Cardiac fibroblast (primary cell): ENCODE measurements around the gene LNX2.

Source experiments
- DNase-seq, 2 donors: peaks; one replicate each; pipeline versions ENCODE4 v3.0.0 to v3.0.0-alpha.2; 2010; ENCODE audit warnings: low read depth in 2 of 2
- H3K4me3 ChIP-seq, 2 donors: replicated peaks in 1 of 2; 1 replicate in 1 of 2; 2 replicates in 1 of 2; pipeline ENCODE4 v1.5.1; 2011; ENCODE audit warnings: low read depth in 2 of 2, low read length in 2 of 2, mild to moderate bottlenecking in 2 of 2, moderate library complexity in 1 of 2
- CTCF ChIP-seq: IDR thresholded peaks from one replicate; pipeline ENCODE4 v1.5.1; 2011; ENCODE audit warnings: low read depth, mild to moderate bottlenecking, low read length, inconsistent platforms

Gene LNX2

GRCh38 chr13:27583645-27584044 lies 36.7 kb downstream of the LNX2 start:
- no peak for TF ChIP-seq CTCF
- no peak overlapping the region for H3K4me3 ChIP-seq
- DNase-seq, result peak; percentile 47 to 51

- no peak for TF ChIP-seq CTCF
- DNase-seq, result peak; percentile 15 to 81
- H3K4me3 ChIP-seq, result no peak overlapping the region
Observed at GRCh38 chr13:27578121-27579030, 42.0 kb downstream of the LNX2 start.

GRCh38 chr13:27574661-27575060 lies 45.7 kb downstream of the LNX2 start:
- TF ChIP-seq CTCF, result no peak
- DNase-seq, result no peak
- H3K4me3 ChIP-seq, result no peak overlapping the region

- TF ChIP-seq CTCF, result no peak
- H3K4me3 ChIP-seq, result no peak overlapping the region
- peak; percentile 35 to 77 for DNase-seq
Observed at GRCh38 chr13:27573265-27573664, 47.1 kb downstream of the LNX2 start.

- TF ChIP-seq CTCF, result no peak
- no peak overlapping the region for H3K4me3 ChIP-seq
- no peak for DNase-seq
Observed at GRCh38 chr13:27572234-27572901, 48.0 kb downstream of the LNX2 start.

- no peak overlapping the region for H3K4me3 ChIP-seq
- DNase-seq, result no peak
- no peak for TF ChIP-seq CTCF
Observed at GRCh38 chr13:27570906-27571305, 49.4 kb downstream of the LNX2 start.
